BLaER1 (cell line): Measurements from ENCODE around the gene NSUN7.
"Not testable (repeated sequence)": the region's sequence is repeated elsewhere in the genome, so short reads cannot be mapped to it uniquely, and the experiment has no call there.

ENCODE experiments used
- H3K27ac ChIP-seq: shearing (Covaris generic); formaldehyde crosslinking; 2 replicates; pipeline ENCODE4 v1.8.1; 2022
- H3K27me3 ChIP-seq: shearing (Covaris generic); formaldehyde crosslinking; 2 replicates; pipeline ENCODE4 v1.8.1; 2022
- H3K36me3 ChIP-seq: shearing (Covaris generic); formaldehyde crosslinking; 2 replicates; pipeline ENCODE4 v1.8.1; 2022
- H3K4me1 ChIP-seq: shearing (Covaris generic); formaldehyde crosslinking; 2 replicates; pipeline ENCODE4 v1.8.1; 2022
- H3K4me2 ChIP-seq: shearing (Covaris generic); formaldehyde crosslinking; 2 replicates; pipeline ENCODE4 v1.8.1; 2022
- H3K4me3 ChIP-seq: shearing (Covaris generic); formaldehyde crosslinking; 2 replicates; pipeline ENCODE4 v1.8.1; 2022
- H3K9ac ChIP-seq: shearing (Covaris generic); formaldehyde crosslinking; 2 replicates; pipeline ENCODE4 v1.8.1; 2022
- H3K9me3 ChIP-seq: shearing (Covaris generic); formaldehyde crosslinking; 2 replicates; pipeline ENCODE4 v1.8.1; 2022
- H4K20me1 ChIP-seq: shearing (Covaris generic); formaldehyde crosslinking; 2 replicates; pipeline ENCODE4 v1.8.1; 2022
- Cebpa-rat ChIP-seq: shearing (Covaris generic); IDR thresholded peaks from 2 replicates; pipeline ENCODE4 v1.8.1; 2022

The NSUN7 gene, protein sequence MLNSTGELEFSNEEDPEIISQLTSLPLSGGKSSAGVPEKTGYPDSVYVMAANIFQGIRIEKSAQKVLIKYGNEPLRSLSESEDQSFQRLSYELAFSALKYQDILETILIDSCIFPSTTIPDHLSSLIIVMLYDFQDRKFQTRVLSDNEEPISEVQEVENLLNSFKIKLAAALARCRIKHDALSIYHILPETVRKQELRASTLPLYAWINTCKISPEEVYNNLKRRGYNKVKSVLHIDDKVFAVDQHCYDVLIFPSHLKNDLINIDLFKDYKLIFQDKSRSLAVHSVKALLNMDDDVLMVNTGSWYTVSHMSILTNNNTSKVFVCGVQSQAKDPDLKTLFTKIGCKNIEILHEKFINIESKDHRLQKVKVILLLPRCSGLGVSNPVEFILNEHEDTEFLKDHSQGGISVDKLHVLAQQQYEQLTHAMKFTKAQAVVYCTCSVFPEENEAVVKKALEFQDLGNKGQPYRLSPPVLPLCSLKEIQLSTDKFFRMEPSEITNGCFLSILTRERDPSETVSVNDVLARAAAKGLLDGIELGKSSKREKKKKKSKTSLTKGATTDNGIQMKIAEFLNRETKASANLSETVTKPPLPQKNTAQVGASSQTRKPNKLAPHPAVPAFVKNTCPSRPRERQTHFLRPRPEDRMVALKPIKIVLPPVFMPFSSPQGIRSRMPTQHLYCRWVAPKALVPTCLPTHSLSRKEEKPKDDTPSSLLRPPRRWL

DNA sequence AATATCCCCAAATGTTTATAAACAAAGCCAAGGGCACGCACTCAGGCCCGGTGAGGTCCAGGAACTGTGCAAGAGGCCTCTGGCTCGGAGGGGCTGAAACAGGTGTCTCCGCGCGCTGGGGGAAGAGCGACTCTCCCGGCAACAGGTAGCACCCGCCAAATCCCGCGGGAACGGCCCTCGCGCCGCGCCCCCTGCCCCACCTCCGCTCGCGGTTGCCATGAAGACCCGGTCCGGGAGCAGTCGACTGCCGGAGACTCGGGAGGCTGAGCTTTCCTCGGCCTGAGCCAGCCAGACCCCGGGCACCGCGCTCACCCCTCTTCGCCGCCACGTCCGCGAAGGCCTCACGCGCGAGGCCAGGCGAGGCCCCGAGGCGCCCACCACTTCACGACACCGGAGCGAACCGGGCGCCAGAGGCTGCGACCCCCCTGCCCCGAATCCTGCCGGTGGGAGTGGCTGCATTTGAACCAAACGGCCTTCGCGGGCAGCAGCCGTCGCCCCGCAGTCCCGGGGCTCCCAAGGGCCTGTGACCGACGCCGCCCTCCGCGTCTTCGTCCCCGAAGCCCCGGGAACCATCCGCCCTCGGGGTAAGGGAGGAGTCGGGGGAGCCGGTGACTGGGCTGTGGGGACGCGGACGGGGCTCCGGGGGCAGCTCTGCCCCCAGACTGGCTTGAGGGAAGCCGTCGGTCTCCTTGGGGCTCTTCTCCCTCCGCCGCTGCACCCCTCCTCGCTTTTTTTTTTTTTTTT is at the start of gene NSUN7:
Gene NSUN7 (plus strand): TSS at position 239 of the 744 bp plus-strand sequence. CDS start 739 bp downstream, outside the sequence.
- H4K20me1 ChIP-seq, result no peaks in the 10 kb centered on the region
- peaks cover 13% of the 10 kb centered on the region; the same call in 1 of the 2 replicates for H3K4me1 ChIP-seq
- no peaks in the 10 kb centered on the region for H3K36me3 ChIP-seq
- H3K27ac ChIP-seq, result 0 out of 2 replicates have a peak within 1 kb of the TSS, but pooled peaks have one; percentile 45
- TF ChIP-seq Cebpa-rat, result no peak
- peaks cover 30% of the 10 kb centered on the region for H3K9me3 ChIP-seq
- peak within 1 kb of the TSS; percentile 68 for H3K4me3 ChIP-seq
- H3K9ac ChIP-seq, result peak within 1 kb of the TSS; percentile 71
- H3K27me3 ChIP-seq, result peaks cover 33% of the 10 kb centered on the region
- H3K4me2 ChIP-seq, result peak within 1 kb of the TSS; percentile 80

DNA sequence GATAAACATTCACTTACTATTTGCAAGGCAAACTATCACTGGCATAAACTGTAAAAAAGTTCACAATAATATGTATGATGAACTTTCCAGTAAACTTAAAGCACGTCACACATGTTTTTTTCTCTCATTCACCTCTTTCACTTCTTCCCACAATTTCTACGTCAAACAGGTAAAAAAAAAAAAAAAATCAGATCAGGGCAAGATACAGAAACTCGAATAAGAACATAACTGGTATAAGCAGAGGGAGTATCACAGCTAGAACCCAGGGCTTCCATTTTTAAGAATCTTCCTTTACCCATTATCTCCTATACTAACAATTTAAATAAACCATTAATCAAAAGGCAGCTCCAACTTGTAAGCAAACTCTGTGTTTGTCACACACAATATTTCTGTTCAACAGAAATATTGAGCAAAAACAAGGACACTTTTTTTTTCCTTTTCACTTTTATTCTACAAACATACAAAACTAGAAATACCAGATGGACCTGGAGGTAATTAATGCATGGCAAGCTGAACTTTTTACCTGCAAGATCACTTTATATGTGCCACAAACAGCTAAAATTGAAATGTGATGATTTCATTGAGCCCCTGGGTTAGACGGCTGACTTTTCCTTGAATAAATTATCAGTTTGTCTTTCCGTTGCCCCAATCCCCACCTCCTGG is 47.5 kb upstream of the NSUN7 start:
- Histone ChIP-seq H3K27me3 (no peaks in the 10 kb centered on the region), H3K9me3 (no peaks in the 10 kb centered on the region), H3K4me1 (no peaks in the 10 kb centered on the region), H3K4me2 (no peak overlapping the region), H3K4me3 (no peak overlapping the region), H3K27ac (no peak overlapping the region), H3K9ac (no peak overlapping the region), H3K36me3 (no peaks in the 10 kb centered on the region), H4K20me1 (no peaks in the 10 kb centered on the region)
- TF ChIP-seq Cebpa-rat, result no peak

GRCh38 chr4:40702800-40703151 is 47.0 kb upstream of the NSUN7 start:
- Histone ChIP-seq H3K36me3 (no peaks in the 10 kb centered on the region), H3K4me2 (no peak overlapping the region), H3K27me3 (no peaks in the 10 kb centered on the region), H3K9ac (no peak overlapping the region), H4K20me1 (no peaks in the 10 kb centered on the region), H3K4me3 (no peak overlapping the region), H3K9me3 (no peaks in the 10 kb centered on the region), H3K4me1 (no peaks in the 10 kb centered on the region), H3K27ac (no peak overlapping the region)
- TF ChIP-seq Cebpa-rat, result no peak

DNA sequence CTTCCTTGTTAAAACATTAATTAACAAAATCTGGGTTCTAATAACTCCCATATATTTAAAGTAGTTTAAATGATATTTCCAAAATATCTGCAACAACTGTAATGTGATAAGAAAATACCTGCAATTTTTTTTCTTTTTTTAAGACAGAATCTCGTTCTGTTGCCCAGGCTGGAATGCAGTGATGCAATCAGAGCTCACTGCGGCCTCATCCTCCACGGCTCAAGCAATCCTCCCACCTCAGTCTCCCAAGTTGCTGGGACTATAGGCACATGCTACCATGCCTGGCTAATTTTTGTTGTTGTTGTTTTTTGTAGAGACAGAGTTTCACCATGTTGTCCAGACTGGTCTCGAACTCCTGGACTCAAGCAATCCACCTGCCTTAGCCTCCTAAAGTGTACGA is 45.7 kb upstream of the NSUN7 start:
- Histone ChIP-seq H3K4me3 (no peak overlapping the region), H3K9me3 (no peaks in the 10 kb centered on the region), H3K4me1 (no peaks in the 10 kb centered on the region), H4K20me1 (no peaks in the 10 kb centered on the region), H3K27ac (no peak overlapping the region), H3K9ac (no peak overlapping the region), H3K36me3 (no peaks in the 10 kb centered on the region), H3K4me2 (no peak overlapping the region), H3K27me3 (no peaks in the 10 kb centered on the region)
- no peak for TF ChIP-seq Cebpa-rat

DNA sequence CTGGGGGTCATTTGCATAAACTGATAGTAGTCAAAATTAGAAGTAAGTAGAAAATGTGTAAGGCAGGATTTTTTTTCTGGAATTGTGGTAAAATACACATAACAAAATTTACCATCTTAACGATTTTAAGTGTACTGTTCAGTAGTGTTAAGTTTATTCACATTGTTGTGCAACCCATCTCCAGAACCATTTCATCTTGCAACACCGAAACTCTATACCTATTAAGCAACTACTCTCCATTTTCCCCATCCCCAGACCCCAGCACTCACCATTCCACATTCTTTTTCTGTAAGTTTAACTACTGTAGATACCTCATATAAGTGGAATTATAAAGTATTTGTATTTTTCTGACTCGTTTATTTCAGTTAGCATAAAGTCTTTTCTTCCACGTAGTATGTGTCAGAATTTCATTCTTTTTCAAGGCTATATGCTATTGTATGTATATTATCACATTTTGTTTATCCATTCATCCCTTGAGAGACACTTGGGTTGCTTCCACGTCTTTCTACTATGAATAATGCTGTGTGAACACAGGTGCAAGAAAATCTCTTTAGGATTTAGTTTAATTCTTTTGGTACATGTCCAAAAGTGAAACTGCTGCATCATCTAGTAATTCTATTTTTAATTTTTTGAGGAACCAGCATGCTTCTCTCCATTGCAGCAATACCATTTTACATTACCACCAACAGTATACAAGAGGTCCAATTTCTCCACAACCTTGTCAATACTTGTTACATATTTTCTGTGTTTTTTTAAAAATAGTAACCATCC is 39.1 kb upstream of the NSUN7 start:
- Histone ChIP-seq H3K36me3 (no peaks in the 10 kb centered on the region), H3K27ac (no peak overlapping the region), H3K27me3 (no peaks in the 10 kb centered on the region), H3K9ac (no peak overlapping the region), H3K4me2 (no peak overlapping the region), H4K20me1 (no peaks in the 10 kb centered on the region), H3K4me3 (no peak overlapping the region), H3K4me1 (no peaks in the 10 kb centered on the region), H3K9me3 (no peaks in the 10 kb centered on the region)
- no peak for TF ChIP-seq Cebpa-rat

- not testable (repeated sequence) for H3K4me1 ChIP-seq, H3K9me3 ChIP-seq, H4K20me1 ChIP-seq, H3K36me3 ChIP-seq, H3K9ac ChIP-seq, H3K4me2 ChIP-seq, H3K27ac ChIP-seq, H3K4me3 ChIP-seq, H3K27me3 ChIP-seq
Measured at GRCh38 chr4:40713001-40713400, 36.8 kb upstream of the NSUN7 start.

DNA sequence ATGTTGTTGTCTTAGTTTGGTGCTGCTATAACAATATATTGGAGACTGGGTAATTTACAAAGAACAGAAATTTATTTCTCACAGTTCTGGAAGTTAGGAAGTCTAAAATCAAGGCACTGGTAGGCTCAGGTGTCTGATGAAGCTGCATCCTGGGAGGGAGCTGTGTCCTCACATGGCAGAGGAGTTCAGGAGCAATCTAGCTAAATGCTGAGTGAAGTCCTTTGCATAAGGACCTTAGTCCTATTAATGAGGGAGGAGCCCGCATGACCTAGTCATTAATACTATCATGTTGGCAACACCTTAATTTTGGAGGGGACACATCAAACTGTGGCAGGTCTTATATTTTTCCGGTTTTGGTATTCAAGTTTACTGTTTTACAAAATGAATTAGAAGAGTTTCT is 36.0 kb upstream of the NSUN7 start:
- Histone ChIP-seq H3K36me3 (no peaks in the 10 kb centered on the region), H3K27ac (no peak overlapping the region), H3K4me2 (no peak overlapping the region), H3K4me1 (no peaks in the 10 kb centered on the region), H3K27me3 (no peaks in the 10 kb centered on the region), H3K4me3 (no peak overlapping the region), H3K9ac (no peak overlapping the region), H4K20me1 (no peaks in the 10 kb centered on the region), H3K9me3 (no peaks in the 10 kb centered on the region)
- TF ChIP-seq Cebpa-rat, result no peak

GRCh38 chr4:40718586-40718985 is 31.2 kb upstream of the NSUN7 start:
- H3K27ac ChIP-seq, result no peak overlapping the region
- H3K9ac ChIP-seq, result no peak overlapping the region
- no peak overlapping the region for H3K4me2 ChIP-seq
- H3K4me1 ChIP-seq, result peaks cover 13% of the 10 kb centered on the region
- H4K20me1 ChIP-seq, result no peaks in the 10 kb centered on the region
- no peak for TF ChIP-seq Cebpa-rat
- H3K9me3 ChIP-seq, result no peaks in the 10 kb centered on the region
- H3K36me3 ChIP-seq, result no peaks in the 10 kb centered on the region
- H3K27me3 ChIP-seq, result no peaks in the 10 kb centered on the region
- no peak overlapping the region for H3K4me3 ChIP-seq

- Histone ChIP-seq H3K27ac (no peak overlapping the region), H3K9ac (no peak overlapping the region), H3K4me1 (peaks cover 13% of the 10 kb centered on the region)
Measured at GRCh38 chr4:40719008-40719623, 30.6 kb upstream of the NSUN7 start.

More at GRCh38 chr4:40719008-40719623, 30.6 kb upstream of the NSUN7 start:
- no peaks in the 10 kb centered on the region for H3K9me3 ChIP-seq
- H3K27me3 ChIP-seq, result no peaks in the 10 kb centered on the region
- no peaks in the 10 kb centered on the region for H3K36me3 ChIP-seq
- H4K20me1 ChIP-seq, result no peaks in the 10 kb centered on the region
- H3K4me3 ChIP-seq, result no peak overlapping the region
- TF ChIP-seq Cebpa-rat, result no peak
- H3K4me2 ChIP-seq, result no peak overlapping the region
